ENCODE measurements around the gene DUXB.
A peak's percentile ranks its signal among the peaks of the same experiment; 100 is the strongest.

Gene DUXB

DNA sequence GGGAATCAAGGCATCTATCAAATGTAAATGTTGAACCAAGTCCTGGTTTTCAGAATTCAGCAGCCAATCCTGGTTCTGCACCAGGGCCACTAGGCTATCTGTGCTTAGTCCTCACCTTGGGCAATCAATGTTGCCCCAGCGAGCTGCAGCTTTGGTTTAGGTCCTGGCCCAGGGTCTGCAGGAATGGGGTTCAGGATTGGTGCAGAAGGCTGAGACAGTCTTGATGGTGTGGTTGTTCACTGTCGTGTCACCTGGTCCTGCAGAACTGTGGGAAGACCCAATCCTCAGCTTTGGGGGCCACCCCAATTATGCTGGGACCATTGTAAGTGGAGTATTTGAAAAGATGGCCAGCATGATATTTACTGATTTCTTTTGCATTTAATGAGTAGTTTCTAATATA is 43.1 kb downstream of the DUXB start:
- no peak for DNase-seq

- no peak for DNase-seq
Measured at GRCh38 chr16:75653922-75654321, 47.3 kb downstream of the DUXB start.

GRCh38 chr16:75648265-75649076 is 52.8 kb downstream of the DUXB start:
- DNase-seq, result peak; percentile 92

GRCh38 chr16:75647492-75648264 is 53.6 kb downstream of the DUXB start, which contains the start of the genes KARS1 and TERF2IP:
Gene KARS1 (minus strand): TSS chr16:75647665. CDS start chr16:75647639, 26 bp downstream.
Gene TERF2IP (plus strand): TSS chr16:75647773. CDS start chr16:75647883, 110 bp downstream.
- DNase-seq, result peak; percentile 94

- DNase-seq, result no peak
Measured at GRCh38 chr16:75647112-75647491, 54.2 kb downstream of the DUXB start.

DNA sequence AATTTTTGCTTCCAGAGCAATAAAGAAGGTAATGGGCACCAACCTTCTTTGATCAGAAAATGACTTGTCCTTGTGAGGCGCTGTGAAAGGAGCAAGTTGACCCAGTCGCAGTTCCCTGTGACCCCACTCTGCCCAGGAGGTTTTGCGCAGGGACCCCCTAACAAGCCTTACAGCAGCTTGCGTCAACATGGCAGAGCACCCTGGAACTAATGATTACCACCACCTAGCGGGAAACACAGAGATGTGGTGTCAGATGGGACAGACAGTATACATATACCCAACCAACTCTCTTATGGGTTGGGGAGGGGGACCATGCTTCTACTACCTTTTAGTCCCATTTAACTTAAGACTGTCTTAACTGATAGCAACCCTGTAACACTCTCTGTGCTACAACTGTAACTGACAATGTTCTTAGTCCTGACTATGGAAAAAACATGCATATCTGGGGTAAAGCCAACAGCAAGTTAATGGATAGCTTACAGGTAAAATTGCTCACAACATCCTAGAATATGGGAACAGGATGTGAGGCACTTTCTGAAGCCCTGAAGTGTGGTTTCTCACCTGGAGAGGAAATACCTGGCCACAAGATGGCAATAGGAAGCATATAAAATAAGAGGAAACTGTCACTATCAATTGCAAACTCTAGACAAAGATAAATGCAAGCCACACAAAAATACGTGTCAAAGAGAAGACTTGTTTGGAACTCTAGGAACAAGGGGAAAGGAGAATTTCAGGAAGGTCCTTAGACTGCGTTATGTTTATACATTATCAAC is 56.8 kb downstream of the DUXB start:
- DNase-seq, result no peak
